Central memory CD4-positive, alpha-beta T cell (primary cell): ENCODE data around the gene FTCD.
"Not testable (repeated sequence)": the region's sequence is repeated elsewhere in the genome, so short reads cannot be mapped to it uniquely, and the experiment has no call there.

ENCODE experiments used
- DNase-seq: peaks from one replicate; pipeline ENCODE4 v3.0.0; 2022

FTCD gene

GRCh38 chr21:46187814-46188213 lies 32.4 kb upstream of the FTCD start:
- no peak for DNase-seq

- no peak for DNase-seq
Observed at GRCh38 chr21:46187261-46187660, 31.9 kb upstream of the FTCD start.

- DNase-seq: no peak
Observed at GRCh38 chr21:46185716-46186115, 30.3 kb upstream of the FTCD start.

GRCh38 chr21:46184625-46185555 lies 29.5 kb upstream of the FTCD start:
- DNase-seq: peak; percentile 62

GRCh38 chr21:46183910-46184624 lies 28.7 kb upstream of the FTCD start, which contains the start of gene SPATC1L:
Gene SPATC1L (minus strand): TSS chr21:46184459. CDS start chr21:46182816, 1,643 bp downstream.
- no peak for DNase-seq

- DNase-seq: not testable (repeated sequence)
Observed at GRCh38 chr21:46183337-46183909, 28.0 kb upstream of the FTCD start.

GRCh38 chr21:46182548-46183336 lies 27.4 kb upstream of the FTCD start:
- no peak for DNase-seq

GRCh38 chr21:46181953-46182547 lies 26.7 kb upstream of the FTCD start:
- DNase-seq: no peak

GRCh38 chr21:46181436-46181835 lies 26.1 kb upstream of the FTCD start:
- DNase-seq: no peak

GRCh38 chr21:46180778-46181391 lies 25.5 kb upstream of the FTCD start:
- no peak for DNase-seq

GRCh38 chr21:46180079-46180722 lies 24.8 kb upstream of the FTCD start:
- no peak for DNase-seq

- no peak for DNase-seq
Observed at GRCh38 chr21:46179708-46180078, 24.3 kb upstream of the FTCD start.

- DNase-seq: no peak
Observed at GRCh38 chr21:46178961-46179360, 23.6 kb upstream of the FTCD start.

- DNase-seq: not testable (repeated sequence)
Observed at GRCh38 chr21:46176443-46177129, 21.2 kb upstream of the FTCD start.

GRCh38 chr21:46173573-46173972 lies 18.2 kb upstream of the FTCD start:
- no peak for DNase-seq

GRCh38 chr21:46172863-46173528 lies 17.6 kb upstream of the FTCD start:
- no peak for DNase-seq

GRCh38 chr21:46171996-46172862 lies 16.9 kb upstream of the FTCD start:
- DNase-seq: no peak

- DNase-seq: no peak
Observed at GRCh38 chr21:46171585-46171984, 16.2 kb upstream of the FTCD start.
